ENCODE measurements around the gene CAMSAP2.

DNA sequence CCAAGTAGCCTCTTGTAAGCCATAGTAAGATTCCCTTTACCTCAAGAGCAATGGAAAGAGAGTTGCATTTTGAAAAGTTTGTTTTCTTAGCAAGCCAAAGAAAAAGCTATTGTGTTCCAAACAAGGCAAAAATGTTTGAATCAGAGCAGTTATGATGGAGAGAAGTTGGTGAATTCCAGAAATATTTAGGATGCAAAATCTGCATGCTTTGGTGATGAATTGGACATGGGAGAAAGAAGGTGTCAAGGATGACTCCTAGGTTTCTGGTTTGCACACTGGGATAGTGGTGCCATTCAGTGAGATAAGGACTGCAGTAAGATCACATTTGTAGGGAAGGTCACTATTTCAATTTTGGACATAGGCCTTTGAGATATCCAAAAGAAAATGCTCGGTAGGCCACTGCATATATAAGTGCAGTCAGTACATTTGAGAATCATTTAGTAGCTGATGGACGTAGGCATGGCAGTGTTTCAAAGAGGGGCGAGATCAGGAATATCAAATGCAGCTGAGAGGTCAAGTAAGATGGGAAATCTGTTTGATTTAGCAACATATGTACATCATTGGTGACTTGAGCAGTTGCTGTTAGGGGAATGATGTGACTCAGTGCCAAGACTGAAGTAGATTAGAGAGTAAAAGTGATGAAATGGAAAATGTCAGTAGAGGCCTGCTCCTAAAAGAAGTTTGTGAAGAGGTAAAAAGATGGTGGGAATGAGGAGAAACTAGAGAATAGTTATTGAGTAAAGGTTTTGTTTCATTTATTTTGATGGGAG lies 100.2 kb downstream of the CAMSAP2 start:
- TF ChIP-seq, protein P1, sequence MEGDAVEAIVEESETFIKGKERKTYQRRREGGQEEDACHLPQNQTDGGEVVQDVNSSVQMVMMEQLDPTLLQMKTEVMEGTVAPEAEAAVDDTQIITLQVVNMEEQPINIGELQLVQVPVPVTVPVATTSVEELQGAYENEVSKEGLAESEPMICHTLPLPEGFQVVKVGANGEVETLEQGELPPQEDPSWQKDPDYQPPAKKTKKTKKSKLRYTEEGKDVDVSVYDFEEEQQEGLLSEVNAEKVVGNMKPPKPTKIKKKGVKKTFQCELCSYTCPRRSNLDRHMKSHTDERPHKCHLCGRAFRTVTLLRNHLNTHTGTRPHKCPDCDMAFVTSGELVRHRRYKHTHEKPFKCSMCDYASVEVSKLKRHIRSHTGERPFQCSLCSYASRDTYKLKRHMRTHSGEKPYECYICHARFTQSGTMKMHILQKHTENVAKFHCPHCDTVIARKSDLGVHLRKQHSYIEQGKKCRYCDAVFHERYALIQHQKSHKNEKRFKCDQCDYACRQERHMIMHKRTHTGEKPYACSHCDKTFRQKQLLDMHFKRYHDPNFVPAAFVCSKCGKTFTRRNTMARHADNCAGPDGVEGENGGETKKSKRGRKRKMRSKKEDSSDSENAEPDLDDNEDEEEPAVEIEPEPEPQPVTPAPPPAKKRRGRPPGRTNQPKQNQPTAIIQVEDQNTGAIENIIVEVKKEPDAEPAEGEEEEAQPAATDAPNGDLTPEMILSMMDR (IDR thresholded peaks at IDR 0.05), result no peak
- TF ChIP-seq NRF1 (IDR thresholded peaks at IDR 0.05; ENCODE audit: low read depth, low read length) (no peak), REST (IDR thresholded peaks at IDR 0.05; ENCODE audit: low read depth, low read length) (no peak), EZH2phosphoT487 (IDR thresholded peaks at IDR 0.05; ENCODE audit: borderline replicate concordance, low read depth) (no peak)
